ENCODE data around the gene PLXNB1. TPM values are rescaled to one million over a fixed set of nuclear protein-coding genes. Genes with fewer than 3 reads are reported as not detected.

Gene PLXNB1
- total and polyA plus RNA-seq, 10 of the 15 experiments (the other 5 are each of a cell fraction or from before 2014, with no cell fraction given), result 0.18 to 15.1 (median 5.3) TPM

GRCh38 chr3:48423241-48423882 is 6.5 kb downstream of the PLXNB1 start:
- Histone ChIP-seq H3K4me3 (no peak overlapping the region), H2AFZ (ENCODE audit: control insufficient read depth, low read depth, low read length) (no peak overlapping the region), H3K27ac (ENCODE audit: control insufficient read depth, insufficient read depth) (no peak overlapping the region), H3K79me2 (ENCODE audit: control insufficient read depth, insufficient read depth, low read length) (no peaks in the 10 kb centered on the region), H3K4me1 (ENCODE audit: control insufficient read depth, insufficient read depth, low read length) (peaks cover 12% of the 10 kb centered on the region), H3K4me2 (ENCODE audit: control insufficient read depth, insufficient read depth) (no peak overlapping the region), H3K36me3 (ENCODE audit: control insufficient read depth in 2 of 2, insufficient read depth in 2 of 2, low read length in 1 of 2) (no peaks in the 10 kb centered on the region), H4K20me1 (ENCODE audit: control insufficient read depth, insufficient read depth) (no peaks in the 10 kb centered on the region), H3K27me3 (replicated peaks in 1 of 2; ENCODE audit: control insufficient read depth in 2 of 2, insufficient read depth in 2 of 2, low read length in 1 of 2) (no peaks in the 10 kb centered on the region), H3K9me3 (replicated peaks; ENCODE audit: control insufficient read depth, insufficient read depth, low read length) (no peaks in the 10 kb centered on the region), H3K9ac (ENCODE audit: control insufficient read depth, insufficient read depth, low read length) (no peak overlapping the region)
- TF ChIP-seq NRF1 (conservative IDR thresholded peaks at IDR 0.05; ENCODE audit: low read depth, low read length) (no peak), ZNF592 (IDR thresholded peaks at IDR 0.05) (no peak), SUZ12 (IDR thresholded peaks at IDR 0.05; ENCODE audit: unreplicated experiment) (no peak), EGR1 (IDR thresholded peaks at IDR 0.05; ENCODE audit: borderline replicate concordance in 1 of 2, low read depth in 2 of 2, low read length in 2 of 2) (no peak)
- POLR2A ChIA-PET, result no interaction called here
- ATAC-seq (no peak), DNase-seq (ENCODE audit: low read depth, low spot score) (no peak), FAIRE-seq (no peak)
- in situ Hi-C loops (cut with MboI) (no loop called here), intact Hi-C loops (cut with micrococcal nuclease; ENCODE audit: unreplicated experiment) (no loop called here)
- CTCF ChIA-PET, result interaction anchor here (0.6 to 2.9 kb wide), 6 partner anchors 13 to 551 kb away, joined by 3 to 29 read pairs (median 3); partner anchors contain the start of gene CCDC51
- SMC1A ChIA-PET (ENCODE audit: uncharacterized antibody, unreplicated experiment), result interaction anchor here (1.2 kb wide), 1 partner anchor 23 kb away, joined by 4 read pairs; no protein-coding TSS in a partner anchor
- RAD21 ChIA-PET (ENCODE audit: unreplicated experiment), result interaction anchor here (0.7 to 1.7 kb wide), 2 partner anchors 13 to 22 kb away, joined by 3 to 9 read pairs; no protein-coding TSS in a partner anchor
- BruUV-seq (replicated peaks), result no TSS peak
- 63% methylated on average over 25 of the region's 25 CpGs for WGBS (ENCODE audit: insufficient coverage, insufficient replicate concordance, low lambda C conversion rate, missing lambda C conversion rate)
